Right lobe of liver (tissue), 4 donors: ENCODE data around the gene M1AP.

Source experiments
- POLR2A ChIP-seq: fragments of 450-650 bp; IDR thresholded peaks from one replicate; pipeline ENCODE4 v1.6.1; 2017; ENCODE audit warnings: antibody characterized with exemption, mild to moderate bottlenecking
- TF ChIP-seq, protein P1 (sequence below), 4 donors: fragments of 200-600 bp in 3 of 4; fragments of 450-650 bp in 1 of 4; IDR thresholded peaks; one replicate each; pipeline versions ENCODE4 v1.5.1 to v1.8.0; 2016 to 2022; ENCODE audit warnings: antibody characterized with exemption in 4 of 4, mild to moderate bottlenecking in 2 of 4
- donor health status: DM: no; HTN: no; CAD: no.
- donor health status: DM: no; HTN: no; CAD: no.
- donor health status: DM: no; HTN: yes; CAD: no.

DNA sequence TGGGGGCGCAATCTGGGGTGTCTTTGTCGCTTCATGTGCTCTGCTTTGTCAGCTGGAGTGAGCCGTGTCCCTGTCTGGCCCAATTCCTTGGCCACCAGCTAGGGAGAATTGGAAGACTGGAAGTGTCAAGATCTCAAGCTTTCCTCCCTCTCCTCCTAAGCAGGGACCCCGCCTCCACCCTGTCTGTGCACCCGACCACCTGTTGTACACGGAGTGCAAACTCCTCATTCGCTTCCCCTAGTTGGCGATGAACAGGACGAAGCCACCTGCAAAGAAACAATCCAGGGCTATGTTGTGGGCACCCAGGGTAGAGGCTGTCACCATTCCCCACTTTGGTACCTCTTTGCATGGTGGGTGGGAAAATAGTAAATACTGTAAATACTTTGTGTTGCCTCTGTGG is 120.4 kb downstream of the M1AP start:
- TF ChIP-seq, protein P1, sequence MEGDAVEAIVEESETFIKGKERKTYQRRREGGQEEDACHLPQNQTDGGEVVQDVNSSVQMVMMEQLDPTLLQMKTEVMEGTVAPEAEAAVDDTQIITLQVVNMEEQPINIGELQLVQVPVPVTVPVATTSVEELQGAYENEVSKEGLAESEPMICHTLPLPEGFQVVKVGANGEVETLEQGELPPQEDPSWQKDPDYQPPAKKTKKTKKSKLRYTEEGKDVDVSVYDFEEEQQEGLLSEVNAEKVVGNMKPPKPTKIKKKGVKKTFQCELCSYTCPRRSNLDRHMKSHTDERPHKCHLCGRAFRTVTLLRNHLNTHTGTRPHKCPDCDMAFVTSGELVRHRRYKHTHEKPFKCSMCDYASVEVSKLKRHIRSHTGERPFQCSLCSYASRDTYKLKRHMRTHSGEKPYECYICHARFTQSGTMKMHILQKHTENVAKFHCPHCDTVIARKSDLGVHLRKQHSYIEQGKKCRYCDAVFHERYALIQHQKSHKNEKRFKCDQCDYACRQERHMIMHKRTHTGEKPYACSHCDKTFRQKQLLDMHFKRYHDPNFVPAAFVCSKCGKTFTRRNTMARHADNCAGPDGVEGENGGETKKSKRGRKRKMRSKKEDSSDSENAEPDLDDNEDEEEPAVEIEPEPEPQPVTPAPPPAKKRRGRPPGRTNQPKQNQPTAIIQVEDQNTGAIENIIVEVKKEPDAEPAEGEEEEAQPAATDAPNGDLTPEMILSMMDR (IDR thresholded peaks at IDR 0.05) = no peak
- no peak for TF ChIP-seq POLR2A
